GM23338 (cell line): ENCODE results near the gene MCTP2. TPM values are rescaled to one million over a fixed set of nuclear protein-coding genes. Genes with fewer than 3 reads are reported as not detected.

ENCODE experiments used
- ATAC-seq: fragments of 200-7000 bp; cut with Tn5 transposase; 3 replicates; pipeline ENCODE4 v1.9.1; 2020
- DNase-seq: peaks from one replicate; pipeline ENCODE4 v3.0.0-alpha.2; 2015; ENCODE audit warnings: low spot score
- H2AFZ ChIP-seq: fragments of 200-600 bp; sonication (generic); 2 replicates; pipeline ENCODE4 v1.8.0; 2016; ENCODE audit warnings: antibody characterized with exemption, mild to moderate bottlenecking, moderate library complexity
- H3F3A ChIP-seq: fragments of 200-600 bp; sonication (generic); replicated peaks from 2 replicates; pipeline ENCODE4 v1.8.0; 2017; ENCODE audit warnings: antibody characterized with exemption, mixed run types, low read depth
- H3K27ac ChIP-seq: fragments of 200-600 bp; sonication (generic); 2 replicates; pipeline ENCODE4 v1.6.1; 2016; ENCODE audit warnings: low read depth
- H3K27me3 ChIP-seq: fragments of 200-600 bp; sonication (generic); 2 replicates; pipeline ENCODE4 v1.8.0; 2016; ENCODE audit warnings: mild to moderate bottlenecking, mixed run types, moderate library complexity; ENCODE audit not compliant: insufficient read depth
- H3K36me3 ChIP-seq: fragments of 200-600 bp; sonication (generic); 2 replicates; pipeline ENCODE4 v1.8.0; 2016; ENCODE audit warnings: mild to moderate bottlenecking; ENCODE audit not compliant: insufficient read depth
- H3K4me1 ChIP-seq: fragments of 200-600 bp; sonication (generic); 2 replicates; pipeline ENCODE4 v1.8.0; 2016; ENCODE audit warnings: mild to moderate bottlenecking, moderate library complexity; ENCODE audit not compliant: insufficient read depth
- H3K4me2 ChIP-seq: fragments of 200-600 bp; sonication (generic); 2 replicates; pipeline ENCODE4 v1.7.1; 2017; ENCODE audit warnings: mixed run types
- H3K4me3 ChIP-seq: fragments of 200-600 bp; sonication (generic); 2 replicates; pipeline ENCODE4 v1.6.1; 2016; ENCODE audit warnings: mixed run types
- H3K79me2 ChIP-seq: fragments of 200-600 bp; sonication (generic); replicated peaks from 2 replicates; pipeline ENCODE4 v1.8.0; 2017; ENCODE audit warnings: mild to moderate bottlenecking; ENCODE audit not compliant: insufficient read depth
- H3K9me2 ChIP-seq: fragments of 200-600 bp; sonication (generic); 2 replicates; pipeline ENCODE4 v1.8.0; 2017; ENCODE audit not compliant: insufficient read depth
- H4K20me1 ChIP-seq: fragments of 200-600 bp; sonication (generic); replicated peaks from 2 replicates; pipeline ENCODE4 v1.8.0; 2017; ENCODE audit warnings: mild to moderate bottlenecking; ENCODE audit not compliant: insufficient read depth
- H3K27ac Mint-ChIP-seq: 2 replicates; pipeline ENCODE4 v1.8.0; 2020; ENCODE audit warnings: inconsistent platforms, mild to moderate bottlenecking, moderate library complexity, mixed read lengths
- H3K27me3 Mint-ChIP-seq: 3 replicates; pipeline ENCODE4 v1.8.0; 2022; ENCODE audit warnings: low read depth, mild to moderate bottlenecking, moderate library complexity, mixed read lengths, inconsistent platforms; ENCODE audit not compliant: insufficient read depth, poor library complexity
- H3K36me3 Mint-ChIP-seq: 3 replicates; pipeline ENCODE4 v1.8.0; 2021; ENCODE audit warnings: low read depth, mild to moderate bottlenecking, inconsistent platforms, moderate library complexity, mixed read lengths
- H3K4me1 Mint-ChIP-seq: 3 replicates; pipeline ENCODE4 v1.8.0; 2020; ENCODE audit warnings: mild to moderate bottlenecking, inconsistent platforms, mixed read lengths
- H3K4me3 Mint-ChIP-seq: 3 replicates; pipeline ENCODE4 v1.8.0; 2021; ENCODE audit warnings: moderate library complexity, mild to moderate bottlenecking, inconsistent platforms, mixed read lengths
- H3K9me3 Mint-ChIP-seq: 3 replicates; pipeline ENCODE4 v1.8.0; 2020; ENCODE audit warnings: moderate library complexity, mild to moderate bottlenecking, inconsistent platforms, mixed read lengths
- CTCF ChIP-seq, 2 experiments: fragments of 200-600 bp in 1 of 2; sonication (generic) in 1 of 2; conservative IDR thresholded peaks; 2 replicates each; pipeline versions ENCODE4 v1.5.1 to v1.6.1; 2016 to 2017; ENCODE audit warnings: antibody characterized with exemption in 2 of 2, low read depth in 2 of 2, mild to moderate bottlenecking in 2 of 2, moderate library complexity in 1 of 2
- ETS1 ChIP-seq: IDR thresholded peaks from 2 replicates; pipeline ENCODE4 v1.6.1; 2016; ENCODE audit warnings: antibody characterized with exemption
- EZH2 ChIP-seq: fragments of 200-600 bp; sonication (generic); IDR thresholded peaks from one replicate; pipeline ENCODE4 v1.8.0; 2017; ENCODE audit warnings: antibody characterized with exemption, mild to moderate bottlenecking, low read depth; ENCODE audit not compliant: unreplicated experiment
- EZH2phosphoT487 ChIP-seq: fragments of 200-600 bp; sonication (generic); IDR thresholded peaks from one replicate; pipeline ENCODE4 v1.8.1; 2018; ENCODE audit warnings: antibody characterized with exemption; ENCODE audit not compliant: unreplicated experiment
- JUNB ChIP-seq: IDR thresholded peaks from one replicate; pipeline ENCODE4 v1.6.1; 2016; ENCODE audit warnings: antibody characterized with exemption; ENCODE audit not compliant: unreplicated experiment
- NANOG ChIP-seq: IDR thresholded peaks from 2 replicates; pipeline ENCODE4 v1.6.1; 2016; ENCODE audit warnings: antibody characterized with exemption, borderline replicate concordance
- POLR2AphosphoS5 ChIP-seq: IDR thresholded peaks from 2 replicates; pipeline ENCODE4 v1.6.1; 2016; ENCODE audit warnings: antibody characterized with exemption, low read depth
- ZNF114 ChIP-seq: fragments of 250-450 bp; sonication (Bioruptor Pico); IDR thresholded peaks from 2 replicates; pipeline ENCODE4 v1.5.0; 2020; ENCODE audit warnings: mild to moderate bottlenecking, moderate library complexity
- ZNF331 ChIP-seq: fragments of 250-450 bp; sonication (Bioruptor Pico); IDR thresholded peaks from 2 replicates; pipeline ENCODE4 v1.5.0; 2020; ENCODE audit warnings: low read depth, mild to moderate bottlenecking, moderate library complexity
- polyA plus RNA-seq: library from polyadenylated mRNA; unstranded; fragments of >200 nt; fragmentation: Nextera tagmentation; extraction: Ambion mirVana; gene quantifications from 2 replicates; pipeline ENCODE4 v1.2.1, GENCODE V29; 2016
- total RNA-seq: library from RNA; depleted of rRNA; stranded (reverse); fragments of >200 nt; shearing (Covaris generic); gene quantifications from 2 replicates; pipeline ENCODE4 v1.2.3, GENCODE V29; 2014
- TF ChIP-seq, protein P1 (sequence below): fragments of 250-450 bp; sonication (Bioruptor Pico); IDR thresholded peaks from 2 replicates; pipeline ENCODE4 v1.5.0; 2020; ENCODE audit warnings: mild to moderate bottlenecking, moderate library complexity

MCTP2 gene
- total and polyA plus RNA-seq, 2 experiments from 2014 or later, result 1.8 to 5.5 TPM

DNA sequence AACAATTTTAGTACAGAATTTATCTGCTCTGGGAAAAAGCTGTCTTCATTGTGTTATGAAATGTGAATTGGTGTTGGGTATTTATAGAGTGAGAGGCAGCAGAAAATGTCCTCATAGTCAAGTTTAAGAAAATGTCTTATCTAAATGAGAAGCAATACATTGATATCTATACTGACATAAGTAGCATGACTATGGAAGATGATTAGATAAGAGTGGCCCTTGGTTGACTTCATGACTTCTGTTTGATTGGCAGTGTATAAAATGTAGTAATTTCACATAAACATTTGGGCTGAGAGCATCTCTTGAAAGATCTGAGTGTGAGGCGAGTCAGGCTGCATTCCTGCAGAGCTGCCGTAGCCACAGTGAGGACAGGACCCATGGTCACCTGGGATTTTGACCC, 19.4 kb downstream of the MCTP2 start (continued):
- no peak for TF ChIP-seq EZH2
- no peak for TF ChIP-seq CTCF (conservative IDR thresholded peaks at IDR 0.05; ENCODE audit: low read depth in 2 of 2)
- no peak for TF ChIP-seq JUNB
- TF ChIP-seq NANOG, result no peak
- no peak for TF ChIP-seq ZNF331
- TF ChIP-seq ETS1, result no peak

DNA sequence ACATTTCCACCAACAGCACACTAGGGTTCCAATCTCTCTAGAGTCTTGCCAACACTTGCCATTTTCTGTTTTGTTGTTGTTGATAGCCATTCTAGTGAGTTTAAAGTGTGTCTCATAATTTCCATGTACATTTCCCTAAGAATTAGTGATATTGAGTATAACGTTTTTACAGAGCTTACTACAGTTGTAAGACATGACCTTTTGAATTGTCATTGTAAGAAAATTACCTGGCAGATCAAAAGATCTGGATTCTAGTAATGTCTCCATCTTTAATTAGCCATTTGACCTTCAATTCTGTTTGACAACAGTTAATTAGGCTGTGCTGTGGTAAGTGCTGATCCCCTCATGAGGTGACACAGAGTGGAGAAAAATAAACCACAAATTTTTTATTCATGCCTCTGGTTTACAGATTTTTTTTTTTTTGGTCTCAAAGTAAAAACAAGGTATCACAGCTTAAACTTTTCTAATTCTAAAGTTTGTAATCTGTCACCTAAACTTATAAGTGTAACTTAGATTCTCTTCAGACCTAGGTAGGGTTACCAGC, 20.9 kb downstream of the MCTP2 start:
- Histone ChIP-seq H3K79me2 (no peaks in the 10 kb centered on the region), H3K27me3 (no peaks in the 10 kb centered on the region), H3F3A (no peaks in the 10 kb centered on the region), H3K9me2 (peaks cover 4% of the 10 kb centered on the region; the same call in 1 of the 2 replicates), H3K4me1 (no peaks in the 10 kb centered on the region), H4K20me1 (no peaks in the 10 kb centered on the region), H3K36me3 (no peaks in the 10 kb centered on the region), H3K27ac (no peak overlapping the region), H2AFZ (no peak overlapping the region), H3K4me2 (no peak overlapping the region), H3K4me3 (no peak overlapping the region)
- peaks cover 2% of the 10 kb centered on the region for H3K27me3 Mint-ChIP-seq
- H3K4me1 Mint-ChIP-seq, result no peaks in the 10 kb centered on the region
- no peaks in the 10 kb centered on the region; the same call in 2 of the 3 replicates for H3K9me3 Mint-ChIP-seq
- ATAC-seq, result no peak
- no peak for DNase-seq
- no peak overlapping the region for H3K27ac Mint-ChIP-seq
- H3K36me3 Mint-ChIP-seq, result no peaks in the 10 kb centered on the region
- no peak overlapping the region for H3K4me3 Mint-ChIP-seq
- TF ChIP-seq, protein P1, sequence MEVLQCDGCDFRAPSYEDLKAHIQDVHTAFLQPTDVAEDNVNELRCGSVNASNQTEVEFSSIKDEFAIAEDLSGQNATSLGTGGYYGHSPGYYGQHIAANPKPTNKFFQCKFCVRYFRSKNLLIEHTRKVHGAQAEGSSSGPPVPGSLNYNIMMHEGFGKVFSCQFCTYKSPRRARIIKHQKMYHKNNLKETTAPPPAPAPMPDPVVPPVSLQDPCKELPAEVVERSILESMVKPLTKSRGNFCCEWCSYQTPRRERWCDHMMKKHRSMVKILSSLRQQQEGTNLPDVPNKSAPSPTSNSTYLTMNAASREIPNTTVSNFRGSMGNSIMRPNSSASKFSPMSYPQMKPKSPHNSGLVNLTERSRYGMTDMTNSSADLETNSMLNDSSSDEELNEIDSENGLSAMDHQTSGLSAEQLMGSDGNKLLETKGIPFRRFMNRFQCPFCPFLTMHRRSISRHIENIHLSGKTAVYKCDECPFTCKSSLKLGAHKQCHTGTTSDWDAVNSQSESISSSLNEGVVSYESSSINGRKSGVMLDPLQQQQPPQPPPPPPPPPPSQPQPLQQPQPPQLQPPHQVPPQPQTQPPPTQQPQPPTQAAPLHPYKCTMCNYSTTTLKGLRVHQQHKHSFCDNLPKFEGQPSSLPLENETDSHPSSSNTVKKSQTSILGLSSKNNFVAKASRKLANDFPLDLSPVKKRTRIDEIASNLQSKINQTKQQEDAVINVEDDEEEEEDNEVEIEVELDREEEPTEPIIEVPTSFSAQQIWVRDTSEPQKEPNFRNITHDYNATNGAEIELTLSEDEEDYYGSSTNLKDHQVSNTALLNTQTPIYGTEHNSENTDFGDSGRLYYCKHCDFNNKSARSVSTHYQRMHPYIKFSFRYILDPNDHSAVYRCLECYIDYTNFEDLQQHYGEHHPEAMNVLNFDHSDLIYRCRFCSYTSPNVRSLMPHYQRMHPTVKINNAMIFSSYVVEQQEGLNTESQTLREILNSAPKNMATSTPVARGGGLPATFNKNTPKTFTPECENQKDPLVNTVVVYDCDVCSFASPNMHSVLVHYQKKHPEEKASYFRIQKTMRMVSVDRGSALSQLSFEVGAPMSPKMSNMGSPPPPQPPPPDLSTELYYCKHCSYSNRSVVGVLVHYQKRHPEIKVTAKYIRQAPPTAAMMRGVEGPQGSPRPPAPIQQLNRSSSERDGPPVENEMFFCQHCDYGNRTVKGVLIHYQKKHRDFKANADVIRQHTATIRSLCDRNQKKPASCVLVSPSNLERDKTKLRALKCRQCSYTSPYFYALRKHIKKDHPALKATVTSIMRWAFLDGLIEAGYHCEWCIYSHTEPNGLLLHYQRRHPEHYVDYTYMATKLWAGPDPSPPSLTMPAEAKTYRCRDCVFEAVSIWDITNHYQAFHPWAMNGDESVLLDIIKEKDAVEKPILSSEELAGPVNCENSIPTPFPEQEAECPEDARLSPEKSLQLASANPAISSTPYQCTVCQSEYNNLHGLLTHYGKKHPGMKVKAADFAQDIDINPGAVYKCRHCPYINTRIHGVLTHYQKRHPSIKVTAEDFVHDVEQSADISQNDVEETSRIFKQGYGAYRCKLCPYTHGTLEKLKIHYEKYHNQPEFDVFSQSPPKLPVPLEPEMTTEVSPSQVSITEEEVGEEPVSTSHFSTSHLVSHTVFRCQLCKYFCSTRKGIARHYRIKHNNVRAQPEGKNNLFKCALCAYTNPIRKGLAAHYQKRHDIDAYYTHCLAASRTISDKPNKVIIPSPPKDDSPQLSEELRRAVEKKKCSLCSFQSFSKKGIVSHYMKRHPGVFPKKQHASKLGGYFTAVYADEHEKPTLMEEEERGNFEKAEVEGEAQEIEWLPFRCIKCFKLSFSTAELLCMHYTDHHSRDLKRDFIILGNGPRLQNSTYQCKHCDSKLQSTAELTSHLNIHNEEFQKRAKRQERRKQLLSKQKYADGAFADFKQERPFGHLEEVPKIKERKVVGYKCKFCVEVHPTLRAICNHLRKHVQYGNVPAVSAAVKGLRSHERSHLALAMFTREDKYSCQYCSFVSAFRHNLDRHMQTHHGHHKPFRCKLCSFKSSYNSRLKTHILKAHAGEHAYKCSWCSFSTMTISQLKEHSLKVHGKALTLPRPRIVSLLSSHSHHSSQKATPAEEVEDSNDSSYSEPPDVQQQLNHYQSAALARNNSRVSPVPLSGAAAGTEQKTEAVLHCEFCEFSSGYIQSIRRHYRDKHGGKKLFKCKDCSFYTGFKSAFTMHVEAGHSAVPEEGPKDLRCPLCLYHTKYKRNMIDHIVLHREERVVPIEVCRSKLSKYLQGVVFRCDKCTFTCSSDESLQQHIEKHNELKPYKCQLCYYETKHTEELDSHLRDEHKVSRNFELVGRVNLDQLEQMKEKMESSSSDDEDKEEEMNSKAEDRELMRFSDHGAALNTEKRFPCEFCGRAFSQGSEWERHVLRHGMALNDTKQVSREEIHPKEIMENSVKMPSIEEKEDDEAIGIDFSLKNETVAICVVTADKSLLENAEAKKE (CRISPR knock-in tag), result no peak
- TF ChIP-seq ZNF331 (no peak), ZNF114 (CRISPR knock-in tag) (no peak), EZH2phosphoT487 (no peak), JUNB (no peak), EZH2 (no peak), CTCF (conservative IDR thresholded peaks at IDR 0.05; ENCODE audit: low read depth in 2 of 2) (no peak), NANOG (no peak), POLR2AphosphoS5 (no peak)
